ENCODE data around the gene SCARB1.

SCARB1 gene

DNA sequence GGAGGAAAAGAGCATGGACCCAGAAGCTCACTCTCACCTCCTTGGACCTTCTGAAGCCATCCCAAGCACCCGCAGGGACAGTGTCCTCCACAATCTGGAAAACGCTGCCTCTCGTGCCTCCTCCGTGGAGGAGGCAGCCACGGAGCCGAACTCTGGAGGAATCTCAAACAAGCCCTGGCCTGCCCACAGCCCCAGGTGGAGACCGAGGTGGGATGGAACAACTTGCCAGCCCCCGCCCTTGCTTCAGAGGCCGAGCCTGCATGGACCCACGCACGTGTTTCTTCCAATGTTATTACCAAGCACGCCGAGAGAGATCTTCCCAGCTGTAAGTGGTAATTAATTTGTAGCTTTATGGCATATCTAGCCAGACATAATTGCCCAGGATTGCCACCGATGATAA lies 61.3 kb downstream of the SCARB1 start:
- DNase-seq (ENCODE audit: low read depth in 2 of 2) = no peak

DNA sequence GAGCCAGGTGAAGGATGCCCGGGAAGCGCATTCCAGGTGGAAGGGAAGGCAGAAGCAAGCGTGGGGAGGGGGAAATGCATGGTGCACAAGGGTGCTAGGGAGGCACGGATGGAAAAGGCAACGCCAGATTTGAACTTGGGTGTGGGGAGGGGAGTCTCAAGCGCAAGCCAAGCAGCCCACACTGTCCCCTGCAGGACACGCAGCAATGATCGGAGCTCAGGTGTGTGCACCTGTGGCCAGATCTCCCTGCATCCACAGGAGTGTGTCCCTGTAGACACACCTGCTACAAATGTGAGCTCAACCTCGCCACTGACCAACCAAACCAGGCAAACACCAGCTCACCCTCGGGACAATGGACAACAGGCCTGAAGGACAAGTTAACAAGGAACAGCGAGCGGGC lies 63.2 kb downstream of the SCARB1 start:
- no peak for DNase-seq (ENCODE audit: low read depth in 2 of 2)

- DNase-seq (ENCODE audit: low read depth in 2 of 2) = no peak
These were observed 66.3 kb downstream of the SCARB1 start for GRCh38 chr12:124797321-124797720.

GRCh38 chr12:124796303-124796960 lies 67.2 kb downstream of the SCARB1 start:
- DNase-seq (ENCODE audit: low read depth in 2 of 2) = no peak

DNA sequence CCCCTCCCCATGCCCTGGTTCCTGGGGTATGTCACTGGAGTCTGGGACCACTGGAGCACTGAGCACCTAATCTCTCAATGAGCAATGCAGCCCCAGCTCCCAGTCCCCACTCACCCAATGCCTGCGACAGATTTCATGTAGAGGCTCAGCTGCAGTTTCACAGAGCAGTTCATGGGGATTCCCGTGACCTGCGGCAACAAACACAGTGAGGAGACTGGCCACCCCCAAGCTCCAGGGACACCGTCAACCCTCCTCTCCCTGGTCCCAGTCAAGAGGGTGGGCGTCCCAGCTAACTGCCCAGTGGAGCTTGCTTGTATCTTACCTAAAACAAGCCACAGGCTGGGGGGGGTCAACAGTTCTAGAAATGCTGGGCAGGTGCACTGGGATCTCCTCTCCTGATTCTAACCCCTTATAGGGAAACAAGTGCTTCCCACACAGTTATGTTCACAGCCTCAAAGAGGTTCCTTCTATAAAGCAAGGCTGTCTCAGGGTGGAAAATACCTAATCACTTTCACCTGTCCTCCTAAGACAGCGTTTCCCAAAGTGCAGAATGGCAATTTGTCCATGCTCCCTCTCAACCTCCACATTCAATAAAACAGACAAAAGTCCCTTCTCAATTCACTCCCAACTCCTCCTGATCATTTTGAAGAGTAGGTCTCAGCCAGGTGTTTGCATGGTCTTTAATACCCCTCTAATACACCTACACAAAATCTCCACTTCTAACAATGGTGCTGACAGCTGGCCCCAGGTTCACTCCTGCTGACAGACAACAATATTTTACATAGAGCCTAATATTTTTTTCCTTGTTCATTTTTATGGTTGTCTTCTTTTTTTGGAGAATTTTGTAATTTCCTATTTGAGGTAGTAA lies 68.3 kb downstream of the SCARB1 start:
- no peak for DNase-seq (ENCODE audit: low read depth in 2 of 2)

DNA sequence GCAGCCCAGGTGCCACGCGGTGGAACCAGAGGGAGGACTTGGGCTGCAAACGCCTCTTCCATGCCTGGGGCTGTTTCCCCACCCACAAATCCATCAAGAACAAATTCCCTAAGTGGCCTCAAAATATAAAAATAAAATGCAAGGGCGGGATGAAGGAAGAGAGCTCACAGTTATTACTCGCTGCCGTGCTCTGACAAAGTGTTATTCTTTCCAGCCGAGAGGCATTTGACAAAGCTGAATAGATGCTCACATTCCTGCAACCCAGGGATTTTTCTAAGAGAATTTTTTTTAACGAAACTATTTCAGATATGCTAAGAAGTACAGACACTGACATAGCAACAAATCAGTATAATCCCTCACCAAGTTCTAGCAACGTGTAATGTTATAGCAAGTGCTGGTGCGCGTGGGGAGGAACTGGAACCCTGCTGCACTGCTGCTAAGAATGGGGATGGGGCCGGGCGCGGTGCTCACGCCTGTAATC lies 70.7 kb downstream of the SCARB1 start:
- no peak for DNase-seq (ENCODE audit: low read depth in 2 of 2)

GRCh38 chr12:124792156-124792555 lies 71.5 kb downstream of the SCARB1 start:
- no peak for DNase-seq (ENCODE audit: low read depth in 2 of 2)

DNA sequence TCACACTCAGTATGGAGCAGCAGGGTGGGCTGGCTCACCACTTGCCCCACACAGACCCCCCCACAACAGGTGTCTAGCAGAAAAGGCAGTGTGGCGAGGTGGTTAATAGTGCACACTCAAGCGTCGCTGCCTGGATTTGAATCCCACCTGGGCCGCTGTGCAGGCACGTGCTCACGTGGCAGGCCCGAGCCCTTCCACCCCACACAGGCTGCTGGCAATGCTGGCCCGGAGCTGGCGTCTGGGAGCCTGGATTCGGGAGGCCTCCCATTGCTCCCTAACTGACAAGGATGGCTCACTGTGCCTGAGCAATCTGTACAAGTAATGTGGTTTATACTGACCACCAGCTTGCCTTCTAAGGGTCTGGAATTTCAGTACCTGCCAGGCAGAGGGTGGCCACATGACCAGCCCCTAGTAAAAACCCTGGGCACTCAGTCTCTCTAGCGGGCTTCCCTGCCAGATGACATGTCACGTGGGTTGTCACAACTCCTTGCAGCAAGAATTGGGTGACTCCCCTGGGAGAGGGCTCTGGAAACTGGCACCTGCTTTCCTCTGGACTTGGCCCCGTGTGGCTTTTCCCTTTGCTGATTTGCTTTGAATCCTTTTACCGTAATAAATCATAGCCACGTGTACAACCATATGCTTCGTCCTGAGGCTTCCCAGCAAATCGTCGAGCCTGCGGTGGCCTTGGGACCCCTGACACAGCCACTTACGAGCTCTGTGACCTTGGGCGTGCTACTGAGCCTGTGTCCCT lies 72.8 kb downstream of the SCARB1 start:
- DNase-seq (ENCODE audit: low read depth in 2 of 2) = no peak

GRCh38 chr12:124788936-124789555 lies 74.6 kb downstream of the SCARB1 start:
- no peak for DNase-seq (ENCODE audit: low read depth in 2 of 2)

- no peak for DNase-seq (ENCODE audit: low read depth in 2 of 2)
These were observed 77.4 kb downstream of the SCARB1 start for GRCh38 chr12:124786061-124786964.

- no peak for DNase-seq (ENCODE audit: low read depth in 2 of 2)
These were observed 78.6 kb downstream of the SCARB1 start for GRCh38 chr12:124784871-124785572.

- DNase-seq (ENCODE audit: low read depth in 2 of 2) = no peak
These were observed 80.6 kb downstream of the SCARB1 start for GRCh38 chr12:124783087-124783486.

DNA sequence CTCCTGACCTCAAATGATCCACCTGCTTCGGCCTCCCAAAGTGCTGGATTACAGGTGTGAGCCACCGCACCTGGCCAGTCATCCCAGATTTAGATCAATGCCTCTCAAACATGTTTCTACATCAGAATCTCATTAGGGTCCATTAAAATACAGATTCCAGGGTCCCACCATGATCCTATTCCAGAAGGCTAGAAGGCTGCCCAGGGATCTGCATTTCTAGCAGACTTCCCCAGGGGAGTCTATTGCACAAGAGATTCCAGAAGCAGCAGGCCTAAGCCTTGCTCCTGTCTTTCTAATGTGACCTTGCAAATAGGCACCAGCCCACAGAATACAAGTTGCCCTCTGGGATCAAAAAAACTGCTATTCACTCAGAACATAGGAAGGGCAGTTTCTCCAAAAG lies 81.5 kb downstream of the SCARB1 start:
- DNase-seq (ENCODE audit: low read depth in 2 of 2) = no peak

GRCh38 chr12:124780752-124781685 lies 82.6 kb downstream of the SCARB1 start:
- no peak for DNase-seq (ENCODE audit: low read depth in 2 of 2)

- no peak for DNase-seq (ENCODE audit: low read depth in 2 of 2)
These were observed 83.3 kb downstream of the SCARB1 start for GRCh38 chr12:124780336-124780735.

- no peak for DNase-seq (ENCODE audit: low read depth in 2 of 2)
These were observed 84.2 kb downstream of the SCARB1 start for GRCh38 chr12:124779161-124780141.

GRCh38 chr12:124778411-124778810 lies 85.3 kb downstream of the SCARB1 start:
- no peak for DNase-seq (ENCODE audit: low read depth in 2 of 2)
